ENCODE results near the gene MSMO1.

DNA sequence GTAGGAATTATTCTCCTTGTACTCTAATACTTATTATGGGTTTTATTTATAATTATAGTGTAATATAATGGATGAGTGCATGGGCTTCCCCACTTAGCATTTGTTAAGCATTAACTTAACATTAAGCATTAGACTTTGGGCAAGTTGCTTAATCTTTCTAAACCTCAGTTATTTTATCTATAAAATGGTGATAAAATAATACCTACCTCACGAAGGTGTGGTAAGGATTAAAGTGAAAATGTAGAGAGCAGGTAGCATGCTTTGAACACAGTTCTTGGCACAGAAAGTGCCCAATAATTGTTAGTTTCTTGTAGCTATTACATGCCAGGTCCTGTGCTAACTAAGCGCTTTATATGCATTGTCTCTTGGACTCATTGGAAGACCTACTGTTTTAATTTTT, 2.6 kb downstream of the MSMO1 start:
- TF ChIP-seq POLR2AphosphoS5 (IDR thresholded peaks at IDR 0.05; ENCODE audit: borderline replicate concordance, low read depth, low read length) (no peak), EZH2 (IDR thresholded peaks at IDR 0.05) (no peak), FOXP2 (optimal IDR thresholded peaks at IDR 0.05; ENCODE audit: control extremely low read depth, extremely low read length, insufficient read depth) (no peak)
